Measurements from ENCODE around the gene PLD5.

The PLD5 gene

GRCh38 chr1:242524571-242525359 lies at the start of gene PLD5:
Gene PLD5, minus strand, starts transcription at chr1:242524697.
- no peak for DNase-seq (ENCODE audit: low read depth)
- H3K4me3 ChIP-seq (ENCODE audit: low read depth, low read length) = no peak within 1 kb of the TSS
- TF ChIP-seq CTCF (conservative IDR thresholded peaks at IDR 0.05; ENCODE audit: low read depth, low read length) = no peak

- no peak for TF ChIP-seq CTCF (conservative IDR thresholded peaks at IDR 0.05; ENCODE audit: low read depth, low read length)
- no peak overlapping the region for H3K4me3 ChIP-seq (ENCODE audit: low read depth, low read length)
- DNase-seq (ENCODE audit: low read depth) = no peak
Observed at GRCh38 chr1:242569867-242570266, 45.4 kb upstream of the PLD5 start.

GRCh38 chr1:242568666-242569065 lies 44.2 kb upstream of the PLD5 start:
- no peak for TF ChIP-seq CTCF (conservative IDR thresholded peaks at IDR 0.05; ENCODE audit: low read depth, low read length)
- H3K4me3 ChIP-seq (ENCODE audit: low read depth, low read length) = no peak overlapping the region
- DNase-seq (ENCODE audit: low read depth) = no peak

- no peak for DNase-seq (ENCODE audit: low read depth)
- H3K4me3 ChIP-seq (ENCODE audit: low read depth, low read length) = no peak overlapping the region
- TF ChIP-seq CTCF (conservative IDR thresholded peaks at IDR 0.05; ENCODE audit: low read depth, low read length) = no peak
Observed at GRCh38 chr1:242567596-242567995, 43.1 kb upstream of the PLD5 start.

- no peak overlapping the region for H3K4me3 ChIP-seq (ENCODE audit: low read depth, low read length)
- no peak for TF ChIP-seq CTCF (conservative IDR thresholded peaks at IDR 0.05; ENCODE audit: low read depth, low read length)
Observed at GRCh38 chr1:242556759-242557158, 32.3 kb upstream of the PLD5 start.

GRCh38 chr1:242556276-242556675 lies 31.8 kb upstream of the PLD5 start:
- DNase-seq (ENCODE audit: low read depth) = no peak
- no peak overlapping the region for H3K4me3 ChIP-seq (ENCODE audit: low read depth, low read length)
- no peak for TF ChIP-seq CTCF (conservative IDR thresholded peaks at IDR 0.05; ENCODE audit: low read depth, low read length)

More at GRCh38 chr1:242556759-242557158, 32.3 kb upstream of the PLD5 start:
- no peak for DNase-seq (ENCODE audit: low read depth)

- no peak for TF ChIP-seq CTCF (conservative IDR thresholded peaks at IDR 0.05; ENCODE audit: low read depth, low read length)
- no peak overlapping the region for H3K4me3 ChIP-seq (ENCODE audit: low read depth, low read length)
- DNase-seq (ENCODE audit: low read depth) = no peak
Observed at GRCh38 chr1:242554577-242554976, 30.1 kb upstream of the PLD5 start.
